HT1080 (cell line): Measurements from ENCODE around the gene RABL3. TPM values are rescaled to one million over a fixed set of nuclear protein-coding genes. Genes with fewer than 3 reads are reported as not detected.
"Not testable (repeated sequence)": the region's sequence is repeated elsewhere in the genome, so short reads cannot be mapped to it uniquely, and the experiment has no call there.

Source experiments
- DNase-seq: peaks from one replicate; pipeline ENCODE4 v3.0.0-alpha.2; 2015; ENCODE audit warnings: low read depth
- small RNA-seq: library from RNA; depleted of rRNA; stranded (forward); fragments of <200 nt; gene quantifications from one replicate; pipeline ENCODE3, GENCODE V24; 2014
- total RNA-seq: library from RNA; depleted of rRNA; stranded (reverse); fragments of >200 nt; shearing (Covaris generic); gene quantifications from 2 replicates; pipeline ENCODE4 v1.2.3, GENCODE V29; 2014; rRNA removed

The RABL3 gene
- total RNA-seq, 1 experiment from 2014 or later: 26.1 TPM

- no peak for DNase-seq
Observed at GRCh38 chr3:120646771-120647432, 95.4 kb downstream of the RABL3 start.

- peak; percentile 24 for DNase-seq
Observed at GRCh38 chr3:120645083-120645845, 97.1 kb downstream of the RABL3 start.

GRCh38 chr3:120642368-120642948, 99.9 kb downstream of the RABL3 start:
- peak; percentile 88 for DNase-seq

GRCh38 chr3:120641696-120642246, 100.5 kb downstream of the RABL3 start:
- DNase-seq: no peak

GRCh38 chr3:120640231-120640630, 102.1 kb downstream of the RABL3 start:
- DNase-seq: no peak

GRCh38 chr3:120638820-120639219, 103.5 kb downstream of the RABL3 start:
- DNase-seq: not testable (repeated sequence)

GRCh38 chr3:120637851-120638559, 104.3 kb downstream of the RABL3 start:
- peak; percentile 40 for DNase-seq

- DNase-seq: no peak
Observed at GRCh38 chr3:120636795-120637401, 105.4 kb downstream of the RABL3 start.

Small RNA genes lying within 50 kb of the gene (small RNA-seq; reads per million reads assigned to genes)
- gene MTCO1P29 (not detected), gene MTCO2P29 (not detected)

Other genes starting within 250 kb of the RABL3 start
- gene NDUFB4, start 146.2 kb downstream of the RABL3 start, total RNA-seq: 188 and 294 TPM in 2 replicates
- not detected in 2 replicates for gene HGD, start 60.3 kb downstream of the RABL3 start, total RNA-seq
- gene GTF2E1, start 228 bp upstream of the RABL3 start, total RNA-seq: 17.2 and 26.0 TPM in 2 replicates
- 0.05 TPM in 1 of 2 replicates, not detected in the other for gene STXBP5L, start 165.7 kb upstream of the RABL3 start, total RNA-seq